Fibroblast of lung (primary cell): ENCODE data around the gene ANO2.

Experiments
- CTCF ChIP-seq, 2 donors: IDR thresholded peaks in 1 of 2; conservative IDR thresholded peaks in 1 of 2; 1 replicate in 1 of 2; 2 replicates in 1 of 2; pipeline ENCODE4 v1.5.1; 2011 to 2012; ENCODE audit warnings: low read length in 2 of 2, control low read depth in 1 of 2, inconsistent platforms in 1 of 2, low read depth in 1 of 2, mild to moderate bottlenecking in 1 of 2
- EZH2 ChIP-seq: IDR thresholded peaks from 2 replicates; pipeline ENCODE4 v1.5.1; 2012; ENCODE audit warnings: low read length, control low read depth, mild to moderate bottlenecking; ENCODE audit errors: missing control alignments

GRCh38 chr12:5840944-5841343 lies 104.1 kb downstream of the ANO2 start:
- no peak for TF ChIP-seq CTCF (conservative IDR thresholded peaks at IDR 0.05 in 1 of 2, IDR thresholded peaks at IDR 0.05 in 1 of 2; ENCODE audit: low read depth in 1 of 2, low read length in 2 of 2)
- no peak for TF ChIP-seq EZH2
